HG03280 (cell line): ENCODE results near the gene TKFC.

Experiments used
- ATAC-seq: cut with Tn5 transposase; IDR thresholded peaks from one replicate; pipeline ENCODE4 v1.9.1; 2021; ENCODE audit warnings: mild to moderate bottlenecking, moderate library complexity; ENCODE audit not compliant: unreplicated experiment

TKFC gene

GRCh38 chr11:61332797-61333549 lies at the start of gene TKFC, which contains the start of gene DDB1:
Gene TKFC, plus strand, starts transcription at chr11:61333228. Its CDS starts 1,501 bp downstream, at chr11:61334729.
Gene DDB1, minus strand, starts transcription at chr11:61333105. Its CDS starts 137 bp downstream, at chr11:61332968.
- peak; percentile 92 for ATAC-seq

GRCh38 chr11:61283613-61284012 lies 49.4 kb upstream of the TKFC start:
- no peak for ATAC-seq

GRCh38 chr11:61287338-61287977 lies 45.6 kb upstream of the TKFC start:
- ATAC-seq: no peak

- no peak for ATAC-seq
Measured at GRCh38 chr11:61290905-61291690, 41.9 kb upstream of the TKFC start.

GRCh38 chr11:61292356-61292755 lies 40.7 kb upstream of the TKFC start:
- no peak for ATAC-seq

- peak; percentile 22 for ATAC-seq
Measured at GRCh38 chr11:61293867-61294716, 38.9 kb upstream of the TKFC start.

- peak; percentile 75 for ATAC-seq
Measured at GRCh38 chr11:61294717-61295595, 38.1 kb upstream of the TKFC start, which contains the start of gene VWCE. Gene VWCE, minus strand, starts transcription at chr11:61295316. Its CDS starts 279 bp downstream, at chr11:61295037.

- ATAC-seq: no peak
Measured at GRCh38 chr11:61295596-61295926, 37.5 kb upstream of the TKFC start.

GRCh38 chr11:61297341-61297740 lies 35.7 kb upstream of the TKFC start:
- no peak for ATAC-seq

GRCh38 chr11:61297746-61298145 lies 35.3 kb upstream of the TKFC start:
- no peak for ATAC-seq

- ATAC-seq: no peak
Measured at GRCh38 chr11:61298663-61299244, 34.3 kb upstream of the TKFC start.

- no peak for ATAC-seq
Measured at GRCh38 chr11:61302550-61302949, 30.5 kb upstream of the TKFC start.

GRCh38 chr11:61303725-61304124 lies 29.3 kb upstream of the TKFC start:
- ATAC-seq: no peak

- ATAC-seq: no peak
Measured at GRCh38 chr11:61305417-61305816, 27.6 kb upstream of the TKFC start.

GRCh38 chr11:61306221-61306620 lies 26.8 kb upstream of the TKFC start:
- no peak for ATAC-seq

GRCh38 chr11:61307354-61307753 lies 25.7 kb upstream of the TKFC start:
- no peak for ATAC-seq

GRCh38 chr11:61309141-61309540 lies 23.9 kb upstream of the TKFC start:
- no peak for ATAC-seq

- no peak for ATAC-seq
Measured at GRCh38 chr11:61309739-61310138, 23.3 kb upstream of the TKFC start.

- ATAC-seq: no peak
Measured at GRCh38 chr11:61310749-61311148, 22.3 kb upstream of the TKFC start.
